GM18867 (cell line): ENCODE results near the gene COQ8A.

ENCODE experiments used
- ATAC-seq: cut with Tn5 transposase; IDR thresholded peaks from one replicate; pipeline ENCODE4 v1.9.1; 2021; ENCODE audit warnings: mild to moderate bottlenecking, moderate library complexity; ENCODE audit not compliant: unreplicated experiment

The COQ8A gene

DNA sequence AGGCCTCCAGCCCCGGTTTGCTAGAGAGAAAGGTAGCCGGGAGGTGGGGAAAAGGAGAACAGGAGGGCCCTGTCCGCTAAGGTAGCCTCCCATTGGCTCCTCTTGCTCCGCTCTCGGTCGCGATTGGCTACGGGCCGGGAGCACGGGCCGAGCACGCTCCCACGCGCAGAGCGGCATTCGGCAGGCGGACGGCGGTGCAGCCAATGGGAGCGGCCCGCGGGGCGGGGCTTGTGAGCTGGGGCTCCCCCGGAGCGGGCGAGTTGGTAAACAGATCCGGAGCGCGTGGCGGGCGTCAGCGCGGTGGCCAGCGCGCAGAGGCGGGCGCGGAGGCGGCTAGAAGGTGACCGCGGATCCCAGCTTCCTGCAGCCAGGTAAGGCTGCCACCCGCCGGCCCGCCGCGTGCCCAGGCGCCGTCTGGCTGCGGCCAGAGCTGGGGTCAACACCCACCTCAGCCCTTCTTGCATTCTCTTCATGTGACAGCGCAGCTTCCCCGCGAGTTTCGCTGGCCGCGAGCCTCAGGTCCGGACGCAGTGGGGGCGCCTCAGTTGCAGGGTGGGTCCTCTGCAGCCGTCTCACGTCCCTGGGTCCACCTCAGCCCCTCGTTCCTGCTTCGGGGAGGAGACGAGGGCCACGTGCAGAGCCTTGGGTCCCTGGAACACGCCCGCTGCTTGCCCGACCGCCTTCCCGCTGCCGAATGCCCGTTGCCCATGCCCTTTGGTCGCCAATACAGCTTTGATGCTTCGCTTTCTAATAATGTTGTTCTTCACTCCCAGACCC, at the start of gene COQ8A:
Gene COQ8A, plus strand, starts transcription at position 266 of the 777 bp plus-strand sequence. CDS start 21,092 bp downstream, outside the sequence.
- peak; percentile 96 for ATAC-seq

GRCh38 chr1:226890331-226891108, 49.6 kb upstream of the COQ8A start:
- no peak for ATAC-seq

DNA sequence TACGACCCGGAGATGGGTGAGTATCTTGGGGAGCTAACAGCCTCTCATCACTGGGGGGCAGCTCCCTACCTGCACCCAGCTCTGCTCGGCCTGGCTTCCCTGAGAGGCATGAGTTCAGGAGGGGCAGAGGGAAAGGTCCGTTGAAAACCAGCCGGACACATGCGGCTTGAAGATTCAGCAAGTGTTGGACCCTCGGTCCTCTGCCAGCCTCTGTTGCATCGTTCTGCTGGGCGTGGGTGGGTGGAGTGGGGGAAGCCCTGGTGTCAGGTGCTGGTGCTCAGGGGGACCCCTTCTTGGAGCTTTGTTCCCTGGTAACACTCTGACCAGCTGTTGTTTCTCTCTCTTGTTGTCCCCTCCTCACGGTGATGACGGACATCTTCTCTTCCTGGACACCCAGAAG, 48.7 kb upstream of the COQ8A start:
- ATAC-seq, result no peak

GRCh38 chr1:226891846-226892523, 48.1 kb upstream of the COQ8A start:
- no peak for ATAC-seq

DNA sequence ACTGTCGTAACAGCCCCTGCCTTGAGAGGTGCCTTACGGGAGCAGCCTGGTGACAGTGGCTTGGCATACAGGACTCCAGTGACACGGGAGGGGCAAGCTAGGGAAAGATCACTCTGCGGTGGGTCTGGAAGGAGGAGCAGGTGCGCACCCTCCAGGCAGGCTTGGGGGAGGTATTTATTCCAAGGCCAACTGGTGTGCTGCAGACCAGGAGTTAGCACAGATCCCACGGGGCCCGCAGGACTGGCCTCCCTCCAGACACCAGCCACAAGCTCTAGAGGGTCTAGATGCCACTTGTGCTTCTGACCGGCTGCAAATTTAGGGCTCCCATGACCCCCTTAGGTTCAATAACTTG, 47.6 kb upstream of the COQ8A start:
- no peak for ATAC-seq

GRCh38 chr1:226893936-226894335, 46.2 kb upstream of the COQ8A start:
- no peak for ATAC-seq

- ATAC-seq, result no peak
Measured at GRCh38 chr1:226894826-226895225, 45.3 kb upstream of the COQ8A start.

- no peak for ATAC-seq
Measured at GRCh38 chr1:226895644-226896043, 44.5 kb upstream of the COQ8A start.

DNA sequence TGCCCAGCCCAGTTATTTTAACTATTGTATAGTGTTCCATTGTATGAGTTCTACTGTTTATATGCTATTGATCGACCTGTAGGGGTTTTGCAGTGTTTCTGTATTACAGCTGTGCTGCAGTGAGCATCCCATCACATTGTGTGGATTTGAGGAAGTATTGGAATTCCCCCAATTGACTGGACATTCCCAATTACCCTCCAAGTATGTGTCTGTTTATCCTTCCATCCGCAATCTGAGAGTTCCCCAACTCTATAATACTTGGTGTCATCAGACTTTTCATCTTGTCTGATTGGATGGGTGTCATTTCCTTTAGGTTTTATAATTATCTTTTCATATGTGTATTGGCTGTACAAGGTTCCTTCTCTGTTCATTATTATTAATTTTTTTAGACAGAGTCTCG, 41.8 kb upstream of the COQ8A start:
- ATAC-seq, result no peak

- ATAC-seq, result no peak
Measured at GRCh38 chr1:226901421-226901820, 38.7 kb upstream of the COQ8A start.

DNA sequence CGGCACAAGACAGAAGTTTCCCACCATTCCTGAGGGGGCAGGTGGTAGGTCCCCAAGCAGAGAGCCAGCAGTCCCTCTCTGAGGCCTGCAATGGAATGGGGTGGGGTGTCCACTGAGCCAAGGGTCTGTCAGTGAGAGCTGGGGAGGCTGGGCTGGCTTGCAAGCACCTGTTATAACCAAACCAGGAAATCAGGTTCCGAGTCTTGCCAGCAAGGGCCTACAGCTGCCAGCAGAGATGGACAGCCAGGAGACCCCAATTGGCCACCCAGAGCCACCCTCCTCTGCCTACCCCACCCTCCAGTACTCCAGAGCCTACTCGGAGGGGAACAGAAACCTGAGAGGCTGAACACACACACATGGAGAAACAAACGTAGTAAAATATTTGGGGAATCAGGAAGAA, 37.5 kb upstream of the COQ8A start:
- ATAC-seq, result no peak

GRCh38 chr1:226903819-226904716, 36.0 kb upstream of the COQ8A start:
- ATAC-seq, result no peak

GRCh38 chr1:226904772-226905171, 35.3 kb upstream of the COQ8A start:
- ATAC-seq, result no peak

- ATAC-seq, result no peak
Measured at GRCh38 chr1:226908419-226908818, 31.7 kb upstream of the COQ8A start.

DNA sequence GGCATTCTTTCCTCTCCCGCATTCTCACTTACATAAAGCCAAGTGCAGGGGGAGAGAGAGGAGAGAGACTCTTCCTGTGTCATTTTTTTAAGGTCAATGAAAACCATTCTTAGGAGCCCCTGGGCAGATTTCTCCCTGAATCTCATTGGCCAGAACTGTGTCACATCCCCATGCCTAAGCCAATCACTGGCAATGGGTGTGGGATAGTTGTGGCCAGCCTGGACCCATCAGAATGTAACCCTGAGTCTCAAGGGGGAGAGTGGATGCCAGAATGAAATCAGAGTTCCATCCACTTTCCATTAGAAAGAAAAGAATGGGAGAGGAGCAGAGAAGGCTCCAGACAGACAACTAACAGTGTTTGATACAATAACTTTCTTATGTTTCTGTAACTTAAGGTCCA, 31.2 kb upstream of the COQ8A start:
- no peak for ATAC-seq

GRCh38 chr1:226912587-226913176, 27.4 kb upstream of the COQ8A start:
- no peak for ATAC-seq

- peak; percentile 23 for ATAC-seq
Measured at GRCh38 chr1:226915672-226915995, 24.5 kb upstream of the COQ8A start.

- no peak for ATAC-seq
Measured at GRCh38 chr1:226916497-226916896, 23.6 kb upstream of the COQ8A start.

- no peak for ATAC-seq
Measured at GRCh38 chr1:226919587-226919986, 20.5 kb upstream of the COQ8A start.

DNA sequence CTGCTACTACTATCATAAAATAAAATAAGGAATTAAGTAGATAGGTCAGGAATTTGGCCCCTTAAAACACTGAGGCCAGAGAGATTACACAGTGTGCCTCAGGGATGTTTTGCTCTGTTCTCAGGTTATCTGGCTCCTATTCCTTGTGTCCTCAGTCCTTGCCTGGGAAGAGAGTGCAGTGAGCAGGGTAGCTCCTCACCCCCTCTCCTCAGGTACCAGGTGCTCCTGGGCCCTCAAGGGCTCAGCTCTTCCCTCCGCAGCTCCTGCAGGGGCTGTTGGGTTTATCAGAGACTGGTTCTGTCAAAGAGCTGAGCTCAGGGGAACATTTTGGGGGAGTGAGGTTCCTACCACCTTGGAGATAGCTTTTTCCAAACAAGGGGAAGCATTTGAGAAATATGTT, 20.1 kb upstream of the COQ8A start:
- no peak for ATAC-seq
